22Rv1 (cell line): ENCODE measurements around the gene SERGEF.
A peak's percentile ranks its signal among the peaks of the same experiment; 100 is the strongest.

Source experiments
- H3K27ac ChIP-seq: fragments of 450-650 bp; 2 replicates; pipeline ENCODE4 v1.5.1; 2017
- ZFX ChIP-seq: fragments of 450-650 bp; IDR thresholded peaks from 2 replicates; pipeline ENCODE4 v1.6.1; 2017; ENCODE audit warnings: antibody characterized with exemption, borderline replicate concordance
- TF ChIP-seq, protein P1 (sequence below): fragments of 450-650 bp; IDR thresholded peaks from 2 replicates; pipeline ENCODE4 v1.5.1; 2017; ENCODE audit warnings: mild to moderate bottlenecking

SERGEF gene

DNA sequence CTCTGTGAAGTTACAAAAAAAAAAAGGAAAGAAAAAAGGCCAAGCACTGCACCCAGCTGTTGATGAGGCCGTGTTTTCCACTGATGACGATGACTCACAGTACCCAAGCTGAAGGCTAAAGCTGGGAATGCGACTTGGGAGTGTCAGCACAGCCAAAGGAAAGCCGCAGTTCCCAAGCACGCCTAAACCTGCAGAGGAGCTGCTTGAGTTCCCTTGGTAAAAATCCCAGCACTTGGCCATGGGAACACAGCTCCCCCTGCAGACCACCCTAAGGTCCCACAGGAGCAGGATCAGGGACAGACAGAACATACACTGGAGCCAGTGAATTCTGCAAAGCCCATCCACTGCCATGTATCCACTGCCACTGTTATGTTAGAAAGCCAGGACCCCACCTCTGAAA lies 39.9 kb downstream of the SERGEF start:
- TF ChIP-seq, protein P1, sequence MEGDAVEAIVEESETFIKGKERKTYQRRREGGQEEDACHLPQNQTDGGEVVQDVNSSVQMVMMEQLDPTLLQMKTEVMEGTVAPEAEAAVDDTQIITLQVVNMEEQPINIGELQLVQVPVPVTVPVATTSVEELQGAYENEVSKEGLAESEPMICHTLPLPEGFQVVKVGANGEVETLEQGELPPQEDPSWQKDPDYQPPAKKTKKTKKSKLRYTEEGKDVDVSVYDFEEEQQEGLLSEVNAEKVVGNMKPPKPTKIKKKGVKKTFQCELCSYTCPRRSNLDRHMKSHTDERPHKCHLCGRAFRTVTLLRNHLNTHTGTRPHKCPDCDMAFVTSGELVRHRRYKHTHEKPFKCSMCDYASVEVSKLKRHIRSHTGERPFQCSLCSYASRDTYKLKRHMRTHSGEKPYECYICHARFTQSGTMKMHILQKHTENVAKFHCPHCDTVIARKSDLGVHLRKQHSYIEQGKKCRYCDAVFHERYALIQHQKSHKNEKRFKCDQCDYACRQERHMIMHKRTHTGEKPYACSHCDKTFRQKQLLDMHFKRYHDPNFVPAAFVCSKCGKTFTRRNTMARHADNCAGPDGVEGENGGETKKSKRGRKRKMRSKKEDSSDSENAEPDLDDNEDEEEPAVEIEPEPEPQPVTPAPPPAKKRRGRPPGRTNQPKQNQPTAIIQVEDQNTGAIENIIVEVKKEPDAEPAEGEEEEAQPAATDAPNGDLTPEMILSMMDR: peak; percentile 60
- TF ChIP-seq ZFX: no peak

GRCh38 chr11:17968206-17968605 lies 44.6 kb downstream of the SERGEF start:
- no peak overlapping the region for H3K27ac ChIP-seq
- TF ChIP-seq, protein P1: no peak
- no peak for TF ChIP-seq ZFX

More for the DNA sequence above, 39.9 kb downstream of the SERGEF start:
- no peak overlapping the region for H3K27ac ChIP-seq

DNA sequence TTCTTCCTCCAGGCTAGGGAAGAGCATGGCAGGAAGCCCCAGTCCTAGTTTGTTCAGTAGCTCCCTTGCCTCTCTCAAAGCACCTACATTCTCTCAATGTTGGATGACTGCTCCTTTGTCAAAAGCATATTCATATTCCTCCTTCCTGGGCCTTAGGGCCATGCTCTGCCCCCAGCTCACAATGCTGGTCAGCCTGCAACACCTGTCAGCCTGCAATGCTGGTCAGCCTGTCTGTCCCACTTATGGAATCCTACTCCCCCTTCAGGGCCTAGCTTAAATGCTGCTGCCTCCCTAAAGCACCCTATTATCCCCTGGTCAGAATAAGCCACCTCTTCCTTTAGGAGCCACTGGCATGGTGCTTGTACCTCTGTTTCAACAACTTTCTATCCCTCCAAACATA lies 45.2 kb downstream of the SERGEF start:
- TF ChIP-seq ZFX: no peak
- TF ChIP-seq, protein P1: no peak
- H3K27ac ChIP-seq: no peak overlapping the region

DNA sequence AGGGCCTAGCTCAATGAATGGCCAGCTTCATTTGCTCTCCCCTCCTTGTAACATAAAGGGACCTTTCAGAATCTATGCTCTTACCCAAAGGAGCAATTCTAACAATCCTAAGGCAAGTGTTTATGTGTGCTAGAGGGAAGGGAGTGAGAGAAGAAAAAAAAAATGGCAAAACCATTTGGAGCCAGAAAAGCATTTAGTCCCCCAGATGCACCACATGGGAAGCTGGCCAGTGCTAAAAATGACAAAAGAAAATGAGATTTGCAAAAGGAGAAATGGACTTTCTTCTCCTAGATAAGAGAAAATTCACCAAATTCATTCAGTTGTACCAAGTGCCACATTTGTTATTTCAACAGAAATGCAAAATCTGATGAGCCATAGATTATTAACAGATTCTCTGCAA lies 52.8 kb downstream of the SERGEF start:
- TF ChIP-seq, protein P1: no peak
- TF ChIP-seq ZFX: no peak

GRCh38 chr11:17958446-17958845 lies 54.4 kb downstream of the SERGEF start:
- TF ChIP-seq ZFX: no peak
- TF ChIP-seq, protein P1: no peak
- no peak overlapping the region for H3K27ac ChIP-seq

More for the DNA sequence above, 52.8 kb downstream of the SERGEF start:
- no peak overlapping the region for H3K27ac ChIP-seq

GRCh38 chr11:17954395-17955252 lies 58.2 kb downstream of the SERGEF start:
- H3K27ac ChIP-seq: no peak overlapping the region
- TF ChIP-seq, protein P1: no peak
- TF ChIP-seq ZFX: no peak

- TF ChIP-seq, protein P1: no peak
- TF ChIP-seq ZFX: no peak
- no peak overlapping the region for H3K27ac ChIP-seq
Measured at GRCh38 chr11:17952487-17952886, 60.4 kb downstream of the SERGEF start.
